Retina (tissue), 1 donor: Measurements from ENCODE around the gene UQCC5.
A peak's percentile ranks its signal among the peaks of the same experiment; 100 is the strongest.
"Not testable (repeated sequence)": the region's sequence is repeated elsewhere in the genome, so short reads cannot be mapped to it uniquely, and the experiment has no call there.

Experiments
- DNase-seq: peaks from one replicate; pipeline ENCODE4 v3.0.0-alpha.2; 2016

UQCC5 gene

GRCh38 chr3:52523386-52524257 lies 12.8 kb upstream of the UQCC5 start:
- DNase-seq, result no peak

GRCh38 chr3:52524258-52524751 lies 12.1 kb upstream of the UQCC5 start:
- no peak for DNase-seq

- no peak for DNase-seq
Measured at GRCh38 chr3:52524752-52525679, 11.4 kb upstream of the UQCC5 start.

- DNase-seq, result no peak
Measured at GRCh38 chr3:52525680-52526561, 10.5 kb upstream of the UQCC5 start.

- not testable (repeated sequence) for DNase-seq
Measured at GRCh38 chr3:52526671-52527038, 9.8 kb upstream of the UQCC5 start.

GRCh38 chr3:52527039-52527731 lies 9.2 kb upstream of the UQCC5 start:
- no peak for DNase-seq

- DNase-seq, result no peak
Measured at GRCh38 chr3:52527732-52528585, 8.4 kb upstream of the UQCC5 start.

GRCh38 chr3:52528586-52529375 lies 7.6 kb upstream of the UQCC5 start:
- DNase-seq, result no peak

GRCh38 chr3:52529376-52530333 lies 6.8 kb upstream of the UQCC5 start:
- DNase-seq, result no peak

GRCh38 chr3:52530918-52531826 lies 5.2 kb upstream of the UQCC5 start:
- no peak for DNase-seq

GRCh38 chr3:52531860-52532516 lies 4.4 kb upstream of the UQCC5 start:
- no peak for DNase-seq

- DNase-seq, result no peak
Measured at GRCh38 chr3:52532517-52532837, 3.9 kb upstream of the UQCC5 start.

- peak; percentile 66 for DNase-seq
Measured at GRCh38 chr3:52532838-52533622, 3.4 kb upstream of the UQCC5 start.

GRCh38 chr3:52533623-52534280 lies 2.7 kb upstream of the UQCC5 start, which contains the start of gene NT5DC2:
NT5DC2 (minus strand) TSS chr3:52533857; CDS start chr3:52533737, 120 bp downstream.
- peak; percentile 87 for DNase-seq

GRCh38 chr3:52534281-52535183 lies 1.9 kb upstream of the UQCC5 start:
- DNase-seq, result peak; percentile 68
